Measurements from ENCODE around the gene EIF3L.

DNA sequence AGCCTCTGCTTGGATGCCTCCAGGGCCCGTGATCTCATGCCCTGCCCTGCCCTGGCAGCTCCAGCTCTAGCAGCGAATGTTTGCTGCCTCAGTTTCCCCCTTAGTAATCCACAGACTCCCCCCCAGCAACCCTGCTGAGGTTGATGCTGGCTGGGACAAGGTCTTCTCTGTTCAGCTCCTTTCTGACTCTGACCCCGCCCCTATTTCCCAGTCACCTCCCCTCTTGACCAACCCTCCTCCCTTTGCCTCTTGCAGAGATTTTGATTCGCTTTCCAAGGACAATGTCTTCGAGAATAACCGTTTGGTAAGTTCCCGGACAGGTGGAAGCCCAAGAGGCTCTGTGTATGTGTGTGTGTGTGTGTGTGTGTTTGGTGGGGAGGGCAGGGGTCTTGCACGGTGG, 62.5 kb downstream of the EIF3L start:
- TF ChIP-seq CTCF (IDR thresholded peaks at IDR 0.05 in 2 of 3, conservative IDR thresholded peaks at IDR 0.05 in 1 of 3; ENCODE audit: control insufficient read depth in 2 of 3, extremely low read depth in 1 of 3, insufficient read depth in 1 of 3, low read depth in 3 of 3, low read length in 3 of 3) (no peak), ZNF274 (IDR thresholded peaks at IDR 0.05; ENCODE audit: insufficient read depth, insufficient read length) (no peak), SIN3A (IDR thresholded peaks at IDR 0.05; ENCODE audit: low read depth, low read length) (no peak), POLR2A (IDR thresholded peaks at IDR 0.05; ENCODE audit: low read depth, low read length) (no peak), EP300 (IDR thresholded peaks at IDR 0.05; ENCODE audit: borderline replicate concordance in 1 of 2, control insufficient read depth in 1 of 2, low read depth in 2 of 2, low read length in 2 of 2) (no peak)
- TF ChIP-seq, protein P1, sequence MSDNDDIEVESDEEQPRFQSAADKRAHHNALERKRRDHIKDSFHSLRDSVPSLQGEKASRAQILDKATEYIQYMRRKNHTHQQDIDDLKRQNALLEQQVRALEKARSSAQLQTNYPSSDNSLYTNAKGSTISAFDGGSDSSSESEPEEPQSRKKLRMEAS (IDR thresholded peaks at IDR 0.05; ENCODE audit: low read depth, low read length) = no peak
